ENCODE data around the gene MDP1. TPM values are rescaled to one million over a fixed set of nuclear protein-coding genes. Genes with fewer than 3 reads are reported as not detected.

The MDP1 gene
- 23.2 to 25.7 TPM (median 23.6 TPM) in 3 replicates for total RNA-seq
- long read RNA-seq, transcript MDP1-201 (6 exons, 730 nt) = major isoform, 9 of 20 reads
- long read RNA-seq, transcript MDP1-206 (4 exons, 889 nt) = minor isoform, 6 of 20 reads
- long read RNA-seq, partial matches to known transcripts = 1 of 20 reads
- long read RNA-seq, other reads (novel, unspliced or antisense) = 0 of 20 reads

DNA sequence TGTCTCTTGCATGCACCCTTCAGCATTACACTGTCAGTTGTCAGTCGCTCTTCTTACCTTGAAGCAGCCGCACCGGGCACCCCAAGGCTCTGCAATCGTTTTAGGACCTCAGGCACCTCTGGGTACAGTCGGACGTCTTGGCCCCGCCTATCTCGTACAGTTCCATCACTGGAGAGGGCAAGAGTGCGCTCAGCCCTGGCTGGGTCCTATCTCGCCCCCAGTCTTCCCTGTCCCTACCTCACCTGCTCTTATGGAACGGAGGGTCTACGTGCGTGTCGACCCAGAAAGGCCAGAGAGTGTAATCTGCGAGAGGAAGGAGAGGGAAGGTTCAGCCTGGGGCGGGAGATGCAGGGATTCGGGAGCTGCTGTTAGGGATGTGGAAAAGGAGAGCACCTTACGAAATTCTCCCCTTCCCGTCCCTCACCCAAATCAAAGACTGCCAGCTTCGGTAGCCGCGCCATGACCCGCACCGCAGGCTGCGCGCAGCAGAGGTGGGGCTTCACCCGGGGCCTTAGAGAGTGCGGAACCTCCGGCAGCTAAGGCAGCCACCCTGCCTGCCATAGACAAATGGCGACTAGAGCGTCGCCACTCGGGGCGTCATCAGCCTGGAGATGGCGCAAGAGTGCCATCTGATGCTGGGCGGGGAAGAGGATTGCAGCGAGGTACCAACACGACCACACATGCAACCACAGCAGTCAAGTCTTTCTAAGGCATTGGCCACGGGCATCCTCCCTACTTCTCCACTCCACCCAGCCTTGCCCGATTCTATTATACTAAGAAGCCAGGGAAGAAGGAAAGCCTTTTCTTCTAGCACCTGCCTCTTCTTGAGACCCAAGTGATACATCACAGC, at the start of gene MDP1:
Gene MDP1 (minus strand): TSS at position 572 of the 850 bp plus-strand sequence. CDS start 111 bp downstream, at position 461.
- no peak for DNase-seq (ENCODE audit: low spot score)
- TF ChIP-seq, protein P1, sequence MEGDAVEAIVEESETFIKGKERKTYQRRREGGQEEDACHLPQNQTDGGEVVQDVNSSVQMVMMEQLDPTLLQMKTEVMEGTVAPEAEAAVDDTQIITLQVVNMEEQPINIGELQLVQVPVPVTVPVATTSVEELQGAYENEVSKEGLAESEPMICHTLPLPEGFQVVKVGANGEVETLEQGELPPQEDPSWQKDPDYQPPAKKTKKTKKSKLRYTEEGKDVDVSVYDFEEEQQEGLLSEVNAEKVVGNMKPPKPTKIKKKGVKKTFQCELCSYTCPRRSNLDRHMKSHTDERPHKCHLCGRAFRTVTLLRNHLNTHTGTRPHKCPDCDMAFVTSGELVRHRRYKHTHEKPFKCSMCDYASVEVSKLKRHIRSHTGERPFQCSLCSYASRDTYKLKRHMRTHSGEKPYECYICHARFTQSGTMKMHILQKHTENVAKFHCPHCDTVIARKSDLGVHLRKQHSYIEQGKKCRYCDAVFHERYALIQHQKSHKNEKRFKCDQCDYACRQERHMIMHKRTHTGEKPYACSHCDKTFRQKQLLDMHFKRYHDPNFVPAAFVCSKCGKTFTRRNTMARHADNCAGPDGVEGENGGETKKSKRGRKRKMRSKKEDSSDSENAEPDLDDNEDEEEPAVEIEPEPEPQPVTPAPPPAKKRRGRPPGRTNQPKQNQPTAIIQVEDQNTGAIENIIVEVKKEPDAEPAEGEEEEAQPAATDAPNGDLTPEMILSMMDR (IDR thresholded peaks at IDR 0.05) = peak; percentile 79
- peaks cover under 1% of the 10 kb centered on the region for H3K36me3 Mint-ChIP-seq (ENCODE audit: low read depth)
- peaks cover 41% of the 10 kb centered on the region for H3K4me1 Mint-ChIP-seq (ENCODE audit: low read depth)
- peak within 1 kb of the TSS; percentile 94 for H3K4me3 Mint-ChIP-seq (ENCODE audit: unreplicated experiment)
- peak within 1 kb of the TSS; percentile 100 for H3K27ac Mint-ChIP-seq (ENCODE audit: unreplicated experiment)
- no peaks in the 10 kb centered on the region for H3K27me3 Mint-ChIP-seq (ENCODE audit: low read depth)
- no peaks in the 10 kb centered on the region for H3K9me3 Mint-ChIP-seq (ENCODE audit: low read depth)

GRCh38 chr14:24264298-24264697, 48.4 kb upstream of the MDP1 start:
- Mint-ChIP-seq H3K9me3 (ENCODE audit: low read depth) (no peaks in the 10 kb centered on the region), H3K4me3 (ENCODE audit: unreplicated experiment) (no peak overlapping the region), H3K27ac (ENCODE audit: unreplicated experiment) (no peak overlapping the region), H3K36me3 (ENCODE audit: low read depth) (peaks cover 14% of the 10 kb centered on the region), H3K4me1 (ENCODE audit: low read depth) (peaks cover 6% of the 10 kb centered on the region), H3K27me3 (ENCODE audit: low read depth) (no peaks in the 10 kb centered on the region)
- TF ChIP-seq, protein P1 (IDR thresholded peaks at IDR 0.05) = no peak
- DNase-seq (ENCODE audit: low spot score) = no peak

DNA sequence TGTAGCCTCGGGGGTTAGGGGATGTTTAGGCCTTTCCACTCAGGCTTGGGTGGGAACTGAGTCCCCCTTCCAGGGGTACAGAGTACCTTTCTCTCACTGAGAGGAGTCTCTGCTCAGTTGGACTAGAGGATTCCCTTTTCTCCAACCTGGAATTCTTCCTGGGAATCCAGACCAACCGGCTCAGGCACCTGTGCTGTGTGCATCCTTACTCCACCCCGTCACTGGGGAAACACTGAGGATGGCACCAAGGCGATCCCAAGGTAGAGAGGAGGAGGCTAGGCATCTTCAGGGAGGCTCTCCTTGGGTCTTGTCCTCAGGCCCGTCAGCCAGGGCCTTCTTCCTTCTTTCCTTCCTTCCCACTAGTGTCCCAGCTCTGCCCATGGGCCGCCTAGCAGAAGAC, 48.0 kb upstream of the MDP1 start:
- H3K4me1 Mint-ChIP-seq (ENCODE audit: low read depth) = peaks cover 10% of the 10 kb centered on the region
- H3K9me3 Mint-ChIP-seq (ENCODE audit: low read depth) = no peaks in the 10 kb centered on the region
- peaks cover 14% of the 10 kb centered on the region for H3K36me3 Mint-ChIP-seq (ENCODE audit: low read depth)
- no peak overlapping the region for H3K27ac Mint-ChIP-seq (ENCODE audit: unreplicated experiment)
- no peak overlapping the region for H3K4me3 Mint-ChIP-seq (ENCODE audit: unreplicated experiment)
- TF ChIP-seq, protein P1 (IDR thresholded peaks at IDR 0.05) = no peak
- DNase-seq (ENCODE audit: low spot score) = no peak
- H3K27me3 Mint-ChIP-seq (ENCODE audit: low read depth) = no peaks in the 10 kb centered on the region

DNA sequence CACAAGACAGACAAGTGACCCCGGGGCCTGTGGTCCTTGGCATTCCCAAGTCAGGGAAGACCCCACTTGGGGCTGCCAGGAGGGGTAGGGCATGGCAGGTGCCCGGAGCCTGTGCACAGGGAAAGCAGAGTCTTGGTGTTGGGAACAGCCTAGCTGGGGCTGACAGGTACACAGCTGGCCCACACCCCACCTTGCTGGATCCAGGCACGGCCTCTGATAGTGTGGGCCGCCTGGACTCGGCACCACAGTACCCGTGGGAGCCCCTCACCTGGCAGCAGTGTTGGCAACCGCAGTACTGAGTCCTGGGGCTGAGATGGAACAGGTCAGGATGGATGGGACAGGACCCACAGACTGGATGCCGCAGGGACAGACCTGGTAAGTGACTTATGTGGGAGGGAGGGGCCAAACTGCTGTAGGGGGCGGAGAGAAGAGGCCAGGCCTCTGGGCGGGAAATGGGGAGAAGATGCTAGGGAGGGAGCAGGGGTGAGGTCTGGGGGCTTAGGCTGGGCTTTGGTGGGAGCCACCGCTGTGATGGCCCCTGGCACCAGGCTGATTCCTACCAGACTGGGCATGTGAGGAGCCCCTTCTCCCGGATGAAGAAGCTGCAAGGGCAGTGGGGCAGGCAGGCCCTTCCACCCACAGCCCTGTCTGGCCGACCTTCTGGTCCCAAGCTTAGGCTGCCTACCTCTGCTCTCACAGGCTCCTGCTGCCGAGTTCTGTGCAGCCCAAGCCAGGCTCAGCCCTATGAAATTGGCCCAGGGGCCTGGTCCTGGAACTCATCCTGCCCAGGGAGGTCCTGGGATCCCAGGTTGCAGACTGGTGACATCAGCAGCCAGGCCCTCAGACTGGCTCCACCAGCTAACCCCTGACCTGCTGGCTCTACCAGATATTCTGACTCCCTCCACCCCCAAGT, 47.2 kb upstream of the MDP1 start, which contains the start of gene TGM1:
Gene TGM1 (minus strand): TSS at position 357 of the 913 bp plus-strand sequence. CDS start 825 bp downstream, outside the sequence.
- Mint-ChIP-seq H3K36me3 (ENCODE audit: low read depth) (peaks cover 12% of the 10 kb centered on the region), H3K27me3 (ENCODE audit: low read depth) (no peaks in the 10 kb centered on the region), H3K4me1 (ENCODE audit: low read depth) (peaks cover 16% of the 10 kb centered on the region), H3K27ac (ENCODE audit: unreplicated experiment) (no peak within 1 kb of the TSS), H3K9me3 (ENCODE audit: low read depth) (no peaks in the 10 kb centered on the region), H3K4me3 (ENCODE audit: unreplicated experiment) (no peak within 1 kb of the TSS)
- peak; percentile 81 for DNase-seq (ENCODE audit: low spot score)
- TF ChIP-seq, protein P1 (IDR thresholded peaks at IDR 0.05) = no peak

- no peaks in the 10 kb centered on the region for H3K9me3 Mint-ChIP-seq (ENCODE audit: low read depth)
- no peak overlapping the region for H3K4me3 Mint-ChIP-seq (ENCODE audit: unreplicated experiment)
- DNase-seq (ENCODE audit: low spot score) = no peak
- peaks cover 7% of the 10 kb centered on the region for H3K36me3 Mint-ChIP-seq (ENCODE audit: low read depth)
- no peaks in the 10 kb centered on the region for H3K27me3 Mint-ChIP-seq (ENCODE audit: low read depth)
- no peak overlapping the region for H3K27ac Mint-ChIP-seq (ENCODE audit: unreplicated experiment)
- TF ChIP-seq, protein P1 (IDR thresholded peaks at IDR 0.05) = no peak
- H3K4me1 Mint-ChIP-seq (ENCODE audit: low read depth) = peaks cover 23% of the 10 kb centered on the region
Observed at GRCh38 chr14:24261969-24262327, 46.1 kb upstream of the MDP1 start.

Data from chondrocyte (in vitro differentiated cells).